ENCODE results near the gene C1GALT1C1. TPM values are rescaled to one million over a fixed set of nuclear protein-coding genes. Genes with fewer than 3 reads are reported as not detected.
"Not testable (repeated sequence)": the region's sequence is repeated elsewhere in the genome, so short reads cannot be mapped to it uniquely, and the experiment has no call there.

Gene C1GALT1C1
- polyA plus RNA-seq (2013, experiment 1 of 2) = 17.4 TPM
- 17.9 TPM for polyA plus RNA-seq (2013, experiment 2 of 2)

GRCh38 chrX:120629667-120630537, at the start of gene C1GALT1C1:
Gene C1GALT1C1 (minus strand): TSS chrX:120630054. CDS start chrX:120627166, 2,888 bp downstream.
- no peaks in the 10 kb centered on the region for H3K9me3 ChIP-seq (ENCODE audit: control insufficient read depth, low read length)
- peak within 1 kb of the TSS; percentile 55 for H3K4me3 ChIP-seq (ENCODE audit: extremely low read depth, insufficient read depth, low read length, poor library complexity, severe bottlenecking)
- H3K36me3 ChIP-seq (ENCODE audit: control insufficient read depth, insufficient read depth, low read length) = no peaks in the 10 kb centered on the region
- WGBS, 2 experiments (ENCODE audit: insufficient coverage in 2 of 2) = 0 to 1% methylated on average over 8 to 20 of the region's 68 CpGs
- peak within 1 kb of the TSS; percentile 62 for H3K27ac ChIP-seq (ENCODE audit: low read depth, low read length, severe bottlenecking)
- peaks cover 4% of the 10 kb centered on the region for H3K4me1 ChIP-seq (ENCODE audit: control insufficient read depth, insufficient read depth, low read length, poor library complexity, severe bottlenecking)

GRCh38 chrX:120677004-120677652, 47.3 kb upstream of the C1GALT1C1 start:
- Histone ChIP-seq H3K36me3 (ENCODE audit: control insufficient read depth, insufficient read depth, low read length) (no peaks in the 10 kb centered on the region), H3K27ac (ENCODE audit: low read depth, low read length, severe bottlenecking) (no peak overlapping the region), H3K9me3 (ENCODE audit: control insufficient read depth, low read length) (no peaks in the 10 kb centered on the region), H3K4me3 (ENCODE audit: extremely low read depth, insufficient read depth, low read length, poor library complexity, severe bottlenecking) (no peak overlapping the region), H3K4me1 (ENCODE audit: control insufficient read depth, insufficient read depth, low read length, poor library complexity, severe bottlenecking) (no peaks in the 10 kb centered on the region)
- no CpG with 5 or more reads among the region's 2 CpGs for WGBS, 2 experiments (ENCODE audit: insufficient coverage in 2 of 2)

- no peaks in the 10 kb centered on the region for H3K9me3 ChIP-seq (ENCODE audit: control insufficient read depth, low read length)
- H3K4me3 ChIP-seq (ENCODE audit: extremely low read depth, insufficient read depth, low read length, poor library complexity, severe bottlenecking) = no peak overlapping the region
- H3K27ac ChIP-seq (ENCODE audit: low read depth, low read length, severe bottlenecking) = no peak overlapping the region
- H3K4me1 ChIP-seq (ENCODE audit: control insufficient read depth, insufficient read depth, low read length, poor library complexity, severe bottlenecking) = no peaks in the 10 kb centered on the region
- WGBS, 2 experiments (ENCODE audit: insufficient coverage in 2 of 2) = 83% methylated on average over 2 of the region's 4 CpGs; no CpG with 5 or more reads in 1 of the 2 experiments
- no peaks in the 10 kb centered on the region for H3K36me3 ChIP-seq (ENCODE audit: control insufficient read depth, insufficient read depth, low read length)
These were observed 43.1 kb upstream of the C1GALT1C1 start for GRCh38 chrX:120672841-120673530.

- no peak overlapping the region for H3K27ac ChIP-seq (ENCODE audit: low read depth, low read length, severe bottlenecking)
- 70% methylated on average over 2 of the region's 3 CpGs; no CpG with 5 or more reads in 1 of the 2 experiments for WGBS, 2 experiments (ENCODE audit: insufficient coverage in 2 of 2)
- H3K36me3 ChIP-seq (ENCODE audit: control insufficient read depth, insufficient read depth, low read length) = no peaks in the 10 kb centered on the region
- H3K4me3 ChIP-seq (ENCODE audit: extremely low read depth, insufficient read depth, low read length, poor library complexity, severe bottlenecking) = no peak overlapping the region
- H3K9me3 ChIP-seq (ENCODE audit: control insufficient read depth, low read length) = no peaks in the 10 kb centered on the region
- H3K4me1 ChIP-seq (ENCODE audit: control insufficient read depth, insufficient read depth, low read length, poor library complexity, severe bottlenecking) = no peaks in the 10 kb centered on the region
These were observed 42.5 kb upstream of the C1GALT1C1 start for GRCh38 chrX:120672389-120672788.

GRCh38 chrX:120671963-120672362, 42.1 kb upstream of the C1GALT1C1 start:
- H3K4me3 ChIP-seq (ENCODE audit: extremely low read depth, insufficient read depth, low read length, poor library complexity, severe bottlenecking) = no peak overlapping the region
- H3K4me1 ChIP-seq (ENCODE audit: control insufficient read depth, insufficient read depth, low read length, poor library complexity, severe bottlenecking) = no peaks in the 10 kb centered on the region
- no peaks in the 10 kb centered on the region for H3K36me3 ChIP-seq (ENCODE audit: control insufficient read depth, insufficient read depth, low read length)
- no peaks in the 10 kb centered on the region for H3K9me3 ChIP-seq (ENCODE audit: control insufficient read depth, low read length)
- H3K27ac ChIP-seq (ENCODE audit: low read depth, low read length, severe bottlenecking) = no peak overlapping the region

GRCh38 chrX:120668357-120668756, 38.5 kb upstream of the C1GALT1C1 start:
- no peak overlapping the region for H3K27ac ChIP-seq (ENCODE audit: low read depth, low read length, severe bottlenecking)
- H3K36me3 ChIP-seq (ENCODE audit: control insufficient read depth, insufficient read depth, low read length) = no peaks in the 10 kb centered on the region
- no peak overlapping the region for H3K4me3 ChIP-seq (ENCODE audit: extremely low read depth, insufficient read depth, low read length, poor library complexity, severe bottlenecking)
- no peaks in the 10 kb centered on the region for H3K9me3 ChIP-seq (ENCODE audit: control insufficient read depth, low read length)
- no peaks in the 10 kb centered on the region for H3K4me1 ChIP-seq (ENCODE audit: control insufficient read depth, insufficient read depth, low read length, poor library complexity, severe bottlenecking)

- not testable (repeated sequence) for H3K9me3 ChIP-seq (ENCODE audit: control insufficient read depth, low read length); H3K36me3 ChIP-seq (ENCODE audit: control insufficient read depth, insufficient read depth, low read length); H3K27ac ChIP-seq (ENCODE audit: low read depth, low read length, severe bottlenecking); H3K4me3 ChIP-seq (ENCODE audit: extremely low read depth, insufficient read depth, low read length, poor library complexity, severe bottlenecking); H3K4me1 ChIP-seq (ENCODE audit: control insufficient read depth, insufficient read depth, low read length, poor library complexity, severe bottlenecking)
- no CpG with 5 or more reads among the region's 4 CpGs for WGBS, 2 experiments (ENCODE audit: insufficient coverage in 2 of 2)
These were observed 34.7 kb upstream of the C1GALT1C1 start for GRCh38 chrX:120664535-120664934.

- no peaks in the 10 kb centered on the region for H3K4me1 ChIP-seq (ENCODE audit: control insufficient read depth, insufficient read depth, low read length, poor library complexity, severe bottlenecking)
- no peak overlapping the region for H3K4me3 ChIP-seq (ENCODE audit: extremely low read depth, insufficient read depth, low read length, poor library complexity, severe bottlenecking)
- no CpG with 5 or more reads among the region's 1 CpG for WGBS, 2 experiments (ENCODE audit: insufficient coverage in 2 of 2)
- no peak overlapping the region for H3K27ac ChIP-seq (ENCODE audit: low read depth, low read length, severe bottlenecking)
- H3K9me3 ChIP-seq (ENCODE audit: control insufficient read depth, low read length) = no peaks in the 10 kb centered on the region
- H3K36me3 ChIP-seq (ENCODE audit: control insufficient read depth, insufficient read depth, low read length) = no peaks in the 10 kb centered on the region
These were observed 34.2 kb upstream of the C1GALT1C1 start for GRCh38 chrX:120664081-120664480.

GRCh38 chrX:120662662-120663061, 32.8 kb upstream of the C1GALT1C1 start:
- H3K4me3 ChIP-seq (ENCODE audit: extremely low read depth, insufficient read depth, low read length, poor library complexity, severe bottlenecking) = no peak overlapping the region
- no peaks in the 10 kb centered on the region for H3K4me1 ChIP-seq (ENCODE audit: control insufficient read depth, insufficient read depth, low read length, poor library complexity, severe bottlenecking)
- H3K9me3 ChIP-seq (ENCODE audit: control insufficient read depth, low read length) = no peaks in the 10 kb centered on the region
- H3K27ac ChIP-seq (ENCODE audit: low read depth, low read length, severe bottlenecking) = no peak overlapping the region
- no peaks in the 10 kb centered on the region for H3K36me3 ChIP-seq (ENCODE audit: control insufficient read depth, insufficient read depth, low read length)
- WGBS, 2 experiments (ENCODE audit: insufficient coverage in 2 of 2) = no CpG with 5 or more reads among the region's 5 CpGs

GRCh38 chrX:120660637-120661036, 30.8 kb upstream of the C1GALT1C1 start:
- no peaks in the 10 kb centered on the region for H3K9me3 ChIP-seq (ENCODE audit: control insufficient read depth, low read length)
- H3K4me3 ChIP-seq (ENCODE audit: extremely low read depth, insufficient read depth, low read length, poor library complexity, severe bottlenecking) = no peak overlapping the region
- H3K36me3 ChIP-seq (ENCODE audit: control insufficient read depth, insufficient read depth, low read length) = no peaks in the 10 kb centered on the region
- WGBS, 2 experiments (ENCODE audit: insufficient coverage in 2 of 2) = no CpG with 5 or more reads among the region's 6 CpGs
- H3K4me1 ChIP-seq (ENCODE audit: control insufficient read depth, insufficient read depth, low read length, poor library complexity, severe bottlenecking) = no peaks in the 10 kb centered on the region
- H3K27ac ChIP-seq (ENCODE audit: low read depth, low read length, severe bottlenecking) = no peak overlapping the region
